GM21367 (cell line): ENCODE measurements around the gene SLC2A6.

ENCODE experiments used
- ATAC-seq: cut with Tn5 transposase; IDR thresholded peaks from one replicate; pipeline ENCODE4 v1.9.1; 2021; ENCODE audit not compliant: unreplicated experiment

Gene SLC2A6

DNA sequence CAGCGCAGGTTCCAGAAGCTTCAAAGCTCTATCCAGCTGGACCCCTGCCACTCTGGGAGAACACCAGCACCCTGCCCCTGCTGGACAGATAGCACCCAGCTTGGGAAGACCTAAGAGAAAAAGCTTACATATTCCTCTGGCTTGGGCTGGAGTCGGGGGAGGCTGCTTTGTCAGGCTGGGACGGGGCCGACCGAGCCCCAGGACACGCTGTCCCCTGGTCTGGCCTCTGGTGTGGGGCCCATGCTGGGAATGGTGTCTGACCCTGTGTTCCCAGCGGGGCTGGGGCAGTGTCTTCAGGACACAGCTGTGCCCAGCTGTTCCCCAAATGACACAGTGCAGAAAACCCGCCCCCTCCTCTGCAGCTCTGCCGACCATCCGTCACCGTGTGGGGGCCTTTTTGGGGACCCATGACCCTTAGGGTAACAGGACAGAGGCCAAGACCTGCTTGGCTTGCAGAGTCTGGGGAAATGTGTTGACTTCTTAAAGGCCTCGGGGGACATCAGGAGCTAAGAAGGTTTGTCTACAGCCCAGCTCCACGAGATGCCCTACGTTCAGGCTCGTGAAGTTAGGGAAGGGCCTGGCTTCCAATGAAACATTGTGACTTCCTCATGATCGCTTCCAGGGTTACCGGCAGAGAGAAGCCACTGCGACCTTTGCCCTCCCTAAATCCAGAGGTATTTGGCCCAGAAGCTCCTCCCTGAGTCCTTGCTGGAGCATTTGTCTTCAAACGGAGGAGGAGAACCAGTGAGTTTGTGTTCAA lies 20.4 kb upstream of the SLC2A6 start:
- no peak for ATAC-seq

- no peak for ATAC-seq
Observed at GRCh38 chr9:133496861-133497842, 18.3 kb upstream of the SLC2A6 start.

DNA sequence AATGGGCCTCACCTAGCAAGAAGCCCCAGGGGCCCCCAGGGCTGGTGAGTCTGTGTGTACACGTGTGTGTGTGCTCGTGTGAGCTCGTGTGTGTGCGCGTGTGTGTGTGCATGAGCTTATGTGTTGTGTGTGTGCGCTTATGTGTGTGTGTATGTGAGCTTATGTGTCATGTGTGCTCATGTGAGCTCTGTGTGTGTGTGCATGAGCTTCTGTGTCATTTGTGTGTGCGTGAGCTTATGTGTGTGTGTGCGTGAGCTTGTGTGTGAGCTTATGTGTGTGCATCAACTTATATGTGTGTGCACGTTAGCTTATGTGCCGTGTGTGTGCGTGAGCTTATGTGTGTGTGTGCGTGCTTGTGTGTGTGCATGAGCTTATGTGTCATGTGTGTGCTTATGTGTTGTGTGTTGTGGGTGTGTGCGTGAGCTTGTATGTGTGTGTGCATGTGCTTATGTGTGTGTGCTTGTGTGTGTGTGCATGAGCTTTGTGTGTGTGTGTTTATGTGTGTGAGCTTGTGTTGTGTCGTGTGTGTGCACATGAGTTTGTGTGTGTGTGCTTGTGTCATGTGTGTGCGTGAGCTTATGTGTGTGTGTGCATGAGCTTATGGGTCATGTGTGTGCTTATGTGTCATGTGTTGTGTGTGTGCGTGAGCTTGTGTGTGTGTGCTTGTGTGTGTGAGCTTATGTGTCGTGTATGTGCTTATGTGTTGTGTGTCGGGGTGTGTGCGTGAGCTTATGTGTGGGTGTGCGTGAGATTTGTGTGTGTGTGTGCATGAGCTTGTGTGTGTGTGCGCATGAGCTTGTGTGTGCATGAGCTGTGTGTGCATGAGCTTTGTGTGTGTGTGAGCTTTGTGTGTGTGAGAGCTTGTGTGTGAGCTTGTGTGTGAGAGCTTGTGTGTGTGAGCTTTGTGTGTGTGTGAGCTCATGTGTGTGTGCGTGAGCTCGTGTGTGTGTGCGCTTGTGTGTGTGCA lies 16.7 kb upstream of the SLC2A6 start:
- ATAC-seq, result no peak

DNA sequence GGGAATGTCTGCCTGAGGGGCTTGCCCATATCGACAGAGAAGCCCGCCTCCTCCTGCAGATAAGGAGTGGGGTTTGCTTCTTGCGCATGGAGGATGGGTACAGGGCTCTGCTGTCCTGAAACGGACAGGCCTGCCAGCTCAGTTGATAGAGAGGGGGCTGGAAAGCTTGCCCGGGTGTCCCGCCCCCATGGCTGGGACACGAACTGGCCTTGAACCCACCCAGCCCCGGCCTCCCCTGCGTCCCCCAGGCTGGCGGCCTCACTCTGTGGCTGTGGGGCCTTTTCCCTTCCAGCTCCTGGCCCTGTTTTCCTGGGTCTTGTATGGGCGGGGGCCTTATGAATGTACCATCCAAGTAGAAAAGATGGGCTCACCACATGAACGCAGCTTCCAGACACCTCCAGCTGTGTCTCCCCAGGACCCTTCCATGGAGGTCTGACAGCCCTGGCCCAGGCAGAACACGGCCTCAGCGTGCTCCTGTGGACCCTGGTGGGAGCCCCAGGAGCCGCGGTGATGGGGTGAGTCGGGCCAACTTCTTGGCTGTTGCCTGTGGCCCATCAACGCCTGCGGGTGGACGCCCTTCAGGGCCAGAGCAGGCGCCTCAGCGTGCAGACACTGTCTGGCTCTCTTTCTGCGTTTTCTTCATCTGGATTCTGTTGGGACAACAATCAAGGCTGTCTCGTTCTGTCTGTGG lies 15.9 kb upstream of the SLC2A6 start:
- no peak for ATAC-seq

DNA sequence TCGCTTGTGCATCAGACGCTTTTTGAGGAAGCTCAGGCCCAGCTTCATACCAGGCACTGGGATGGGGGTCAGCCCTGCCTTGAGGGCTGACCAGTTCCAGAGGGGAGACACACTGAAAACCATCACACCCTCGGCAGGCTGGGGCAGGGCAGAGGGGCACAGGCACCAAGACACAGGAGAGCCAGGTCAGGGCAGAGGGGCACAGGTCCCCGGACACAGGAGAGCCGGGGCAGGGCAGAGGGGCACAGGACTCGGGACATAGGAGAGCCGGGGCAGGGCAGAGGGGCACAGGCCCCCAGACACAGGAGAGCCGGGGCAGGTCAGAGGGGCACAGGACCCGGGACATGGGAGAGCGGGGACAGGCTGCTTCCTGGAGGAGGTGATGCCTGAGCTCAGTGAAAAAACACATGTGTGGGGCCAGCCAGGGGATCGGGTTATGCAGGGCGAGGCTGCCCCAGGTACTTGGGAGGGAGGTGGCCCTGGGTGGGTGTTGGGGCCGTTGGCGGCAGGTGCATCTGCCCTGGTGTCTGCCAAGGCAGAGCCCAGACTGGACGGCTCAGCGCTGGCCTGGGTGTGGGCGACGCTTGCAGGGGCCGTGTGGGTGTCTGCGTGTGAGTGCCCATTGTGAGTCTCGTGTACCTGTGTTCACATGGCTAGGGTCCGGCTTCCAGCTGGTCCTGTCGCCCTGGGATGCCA lies 15.1 kb upstream of the SLC2A6 start:
- ATAC-seq, result no peak

DNA sequence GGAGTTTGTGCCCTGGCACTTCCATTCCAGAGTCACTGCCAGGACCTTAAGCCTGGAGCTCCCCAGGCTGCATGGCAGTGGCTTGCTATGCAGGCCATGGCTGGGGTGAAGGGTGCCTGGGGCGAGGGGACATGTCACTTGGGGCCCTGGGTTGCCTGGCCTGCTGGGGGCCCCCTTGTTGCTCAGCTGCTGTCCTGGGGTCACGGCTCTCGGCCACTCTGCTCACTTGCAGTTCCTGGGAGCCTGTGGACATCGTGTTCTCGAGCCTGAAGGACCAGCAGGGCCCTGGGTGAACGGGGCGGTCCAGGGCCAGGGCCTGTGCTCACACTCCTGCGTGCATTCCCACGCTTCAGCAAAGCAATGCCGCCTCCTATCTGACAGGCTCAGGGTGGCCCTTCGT lies 14.5 kb upstream of the SLC2A6 start:
- ATAC-seq, result no peak

GRCh38 chr9:133492061-133493021 lies 13.4 kb upstream of the SLC2A6 start:
- no peak for ATAC-seq

DNA sequence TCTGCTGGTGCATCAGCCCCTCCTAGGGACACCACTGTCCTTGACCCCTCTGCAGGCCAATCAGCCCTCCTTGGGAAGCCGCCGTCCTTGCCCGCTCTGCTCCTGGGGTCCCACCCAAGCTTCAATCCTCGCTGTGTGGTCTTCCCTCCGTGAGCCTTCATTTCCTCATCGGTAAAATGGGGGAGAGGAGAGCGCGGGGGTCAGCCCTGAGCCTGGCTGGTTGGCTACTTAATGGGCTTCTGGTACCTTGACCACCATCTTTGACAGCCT lies 12.7 kb upstream of the SLC2A6 start:
- no peak for ATAC-seq

DNA sequence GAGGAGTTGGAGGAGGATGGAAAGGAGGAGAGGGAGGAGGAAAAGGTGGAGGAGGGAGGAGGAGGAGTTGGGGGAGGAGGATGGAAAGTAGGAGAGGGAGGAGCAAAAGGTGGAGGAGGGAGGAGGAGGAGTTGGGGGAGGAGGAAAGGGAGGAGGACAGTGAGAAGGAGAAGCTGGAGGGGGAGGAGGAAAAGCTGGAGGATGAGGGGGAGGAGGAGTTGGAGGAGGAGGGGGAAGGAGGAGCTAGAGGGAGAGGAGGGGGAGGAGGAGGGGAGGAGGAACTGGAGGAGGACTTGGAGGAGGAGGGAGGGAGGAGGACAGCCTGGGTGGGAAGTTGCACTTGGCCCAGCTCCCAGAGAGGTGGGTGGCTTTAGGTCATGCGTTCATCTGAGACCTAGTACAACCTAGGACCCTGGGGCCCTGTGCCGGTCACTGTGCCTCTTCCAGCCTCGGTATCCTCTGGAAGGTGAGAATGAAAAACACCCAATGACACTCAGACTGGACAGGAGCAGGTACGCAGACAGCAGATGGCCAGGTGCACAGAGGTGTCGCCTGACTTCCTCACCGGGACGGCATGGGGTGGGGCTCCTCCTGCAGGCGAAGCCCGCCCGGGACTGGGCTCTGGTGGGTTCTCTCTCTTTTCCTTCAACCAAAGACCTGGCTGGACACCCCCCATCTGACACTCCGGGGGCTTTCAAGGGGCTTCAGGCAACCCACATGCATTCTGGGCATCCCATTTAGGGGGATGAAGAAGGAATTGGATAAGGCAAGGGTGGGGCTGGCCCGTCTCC lies 12.2 kb upstream of the SLC2A6 start:
- ATAC-seq, result no peak

- ATAC-seq, result no peak
Observed at GRCh38 chr9:133490201-133490681, 11.3 kb upstream of the SLC2A6 start.

DNA sequence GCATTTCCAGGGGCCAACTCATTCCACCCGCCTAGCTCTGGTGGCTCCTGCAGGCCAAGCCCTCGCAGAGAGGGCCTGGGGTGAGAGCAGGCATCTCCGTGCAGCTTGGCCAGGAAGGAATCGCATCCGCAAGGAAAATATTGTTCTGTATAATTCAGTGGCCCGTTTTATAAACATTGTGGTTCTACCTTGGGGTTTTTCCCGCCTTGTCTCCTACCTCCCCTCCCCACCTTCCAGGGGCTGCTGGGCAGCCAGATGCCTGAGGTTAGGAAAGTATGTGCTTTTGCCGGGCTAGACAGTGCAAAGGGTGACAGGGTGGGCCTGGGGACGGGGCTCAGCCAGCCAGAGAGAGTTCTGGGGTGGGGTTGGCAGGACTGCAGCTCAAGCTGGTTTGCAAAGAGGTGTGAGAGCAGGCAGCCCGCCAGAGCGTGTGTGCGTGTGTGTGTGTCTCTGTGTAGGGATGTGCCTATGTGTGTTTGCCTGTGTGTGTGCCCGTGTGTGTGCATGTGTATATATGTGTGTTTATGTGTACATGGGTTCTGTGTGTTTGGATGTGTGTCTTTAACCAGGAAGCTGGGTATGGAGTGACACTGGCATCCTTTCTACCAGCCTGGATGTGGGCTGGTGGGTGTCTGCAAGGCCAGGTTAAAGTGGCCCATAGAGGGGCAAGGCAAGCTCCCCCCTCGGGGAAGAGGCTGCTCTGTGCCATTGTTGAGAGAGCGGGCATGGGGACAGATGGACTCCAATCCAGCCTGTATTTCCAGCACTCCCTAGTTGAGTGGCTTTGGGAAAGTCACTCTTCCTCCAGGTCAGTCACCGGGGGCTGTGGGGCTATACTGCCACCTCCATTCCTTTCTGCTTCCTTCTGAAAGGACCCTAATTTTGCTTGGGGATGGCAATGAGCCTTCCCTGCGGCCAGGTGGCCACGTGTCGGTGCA lies 10.6 kb upstream of the SLC2A6 start:
- no peak for ATAC-seq

DNA sequence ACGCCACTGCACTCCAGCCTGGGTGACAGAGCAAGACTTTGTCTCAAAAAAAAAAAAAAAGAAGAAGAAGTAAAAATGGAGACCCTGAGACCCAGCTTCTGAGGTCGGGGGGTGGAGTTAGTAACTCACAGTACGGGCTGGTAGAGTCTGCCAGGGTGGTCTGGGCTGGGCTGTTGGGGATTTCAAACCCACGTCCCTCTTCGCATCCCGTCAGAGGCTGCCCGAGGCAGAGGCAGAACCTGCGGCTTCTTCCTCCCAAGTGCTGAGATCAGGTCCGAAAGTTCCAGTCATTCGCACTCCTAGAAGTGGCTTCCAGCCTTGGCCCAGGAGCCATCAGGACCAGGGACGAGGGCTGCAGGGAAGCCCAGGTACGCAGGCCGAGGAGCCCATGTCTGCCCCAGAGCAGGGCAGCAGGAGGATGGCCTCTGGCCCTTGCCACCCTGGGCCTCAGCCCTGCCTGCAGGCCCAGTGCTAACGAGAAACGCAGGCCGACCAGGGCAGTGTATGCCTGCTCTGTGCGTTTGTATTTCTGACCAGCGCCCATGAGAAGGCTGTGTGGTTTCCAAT lies 9.9 kb upstream of the SLC2A6 start:
- no peak for ATAC-seq

GRCh38 chr9:133487331-133487725 lies 8.4 kb upstream of the SLC2A6 start:
- no peak for ATAC-seq

- ATAC-seq, result no peak
Observed at GRCh38 chr9:133485531-133486260, 6.8 kb upstream of the SLC2A6 start.

DNA sequence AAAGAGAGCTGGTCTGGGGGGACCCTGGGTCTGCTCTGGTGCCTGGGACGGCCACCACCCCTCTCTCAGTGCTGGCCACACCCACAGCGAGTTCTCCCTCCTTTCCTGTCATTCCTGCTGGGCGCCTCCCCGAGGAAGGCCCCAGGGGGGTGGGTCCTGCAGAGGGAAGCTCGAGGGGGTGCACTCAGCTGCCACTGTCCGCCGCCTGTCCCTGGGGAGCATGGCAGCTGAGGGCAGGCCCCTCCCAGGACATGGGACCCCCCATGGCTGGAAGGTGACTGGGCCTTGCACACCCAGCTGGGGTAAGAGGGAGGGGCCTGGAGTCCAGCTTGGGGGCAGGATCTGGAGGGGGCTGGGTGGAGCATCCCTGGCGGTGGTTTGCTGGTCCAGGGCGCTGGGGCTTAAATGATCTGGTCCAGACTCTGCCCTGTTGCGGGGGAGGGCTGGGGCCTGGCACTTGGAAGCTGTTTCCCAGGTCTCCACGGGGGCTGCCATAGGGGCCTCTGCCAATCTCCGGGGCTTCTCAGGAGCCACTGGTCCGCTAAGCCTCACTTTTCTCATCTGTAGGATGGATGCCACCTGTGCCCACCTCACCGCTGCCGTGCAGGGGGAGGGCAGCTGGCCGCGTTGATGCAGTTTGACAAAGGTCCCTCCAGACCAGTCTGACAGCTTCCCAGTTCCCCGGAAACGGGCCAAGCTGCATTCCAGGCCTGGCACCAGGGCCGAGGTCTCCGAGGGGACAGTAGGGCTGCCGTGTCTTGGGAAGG lies 6.0 kb upstream of the SLC2A6 start:
- ATAC-seq, result no peak
